Psoas muscle (tissue), 8 donors: Measurements from ENCODE around the gene LIMK2. TPM values are rescaled to one million over a fixed set of nuclear protein-coding genes. Genes with fewer than 3 reads are reported as not detected.

Experiments used
- ATAC-seq, 4 donors: fragments of 200-7000 bp; cut with Tn5 transposase; one replicate each; pipeline ENCODE4 v1.9.1; 2020; ENCODE audit warnings: moderate library complexity in 3 of 4, mild to moderate bottlenecking in 2 of 4
- DNase-seq, 2 donors: peaks; one replicate each; pipeline ENCODE4 v3.0.0-alpha.2; 2020
- H3K27ac ChIP-seq: fragments of 200-600 bp; one replicate; pipeline ENCODE4 v1.8.0; 2022
- H3K27me3 ChIP-seq, 3 donors: fragments of 200-600 bp in 1 of 3; one replicate each; pipeline versions ENCODE4 v1.6.1 to v1.8.0; 2013 to 2022; ENCODE audit warnings: low read length in 2 of 3, mild to moderate bottlenecking in 2 of 3, moderate library complexity in 1 of 3; ENCODE audit not compliant: insufficient read depth in 3 of 3
- H3K36me3 ChIP-seq, 2 donors: fragments of 200-600 bp in 1 of 2; one replicate each; pipeline versions ENCODE4 v1.6.1 to v1.8.0; 2013 to 2022; ENCODE audit warnings: low read depth in 1 of 2, mild to moderate bottlenecking in 1 of 2, moderate library complexity in 1 of 2; ENCODE audit not compliant: insufficient read depth in 1 of 2
- H3K4me1 ChIP-seq: fragments of 200-600 bp; one replicate; pipeline ENCODE4 v1.8.0; 2022
- H3K4me3 ChIP-seq: fragments of 200-600 bp; one replicate; pipeline ENCODE4 v1.8.0; 2022; ENCODE audit warnings: mild to moderate bottlenecking
- H3K9me3 ChIP-seq: fragments of 200-600 bp; one replicate; pipeline ENCODE4 v1.8.0; 2022
- CTCF ChIP-seq: fragments of 200-600 bp; IDR thresholded peaks from one replicate; pipeline ENCODE4 v1.8.0; 2022; ENCODE audit warnings: antibody characterized with exemption
- WGBS, 3 donors: extraction: QIAGEN DNeasy Blood & Tissue Kit; methylation state at CpG; one replicate each; pipeline versions ENCODE4 v1.1.6 to v1.1.7; 2013; 5-methylcytosine and 5-hydroxymethylcytosine counted together
- intact Hi-C, 2 donors: fragments of 100-400 bp; cut with DNase I; formaldehyde crosslinking; loops; one replicate each; pipeline versions ENCODE4 v1.11.0 to v1.14.2; 2022
- polyA plus RNA-seq, 3 donors: library from polyadenylated mRNA; stranded (reverse); fragments of 200-250 nt; gene quantifications; one replicate each; pipeline ENCODE4 v1.2.3, GENCODE V29; 2013
- total RNA-seq, 4 donors: library from RNA; stranded (reverse); fragmentation: NEBNext Ultra II Directional in 2 of 4; extraction: Animal tissue kit (Norgen Biotek cat#: 25700) in 2 of 4; gene quantifications; one replicate each; pipeline versions ENCODE4 v1.2.1 to v1.2.4, GENCODE V29; 2021 to 2023
- donor health status: healthy with polysubstance abuse.
- donor health status: DM: no; HTN: no; CAD: no; lungs with moderate emphysema.
- donor health status: Bipolar disorder and iron deficiency.
- donor health status: healthy.
- donor health status: DM: yes; HTN: yes; CAD: no.
- donor health status: DM: no; HTN: no; CAD: no.
- donor health status: DM: no; HTN: no; CAD: no.
- donor health status: DM: yes; HTN: yes; CAD: no.

Gene LIMK2
- total and polyA plus RNA-seq, 7 donors, result 4.0 to 73.5 (median 12.5) TPM

GRCh38 chr22:31227186-31227585 lies 15.1 kb downstream of the LIMK2 start:
- H3K4me3 ChIP-seq, result no peak overlapping the region
- intact Hi-C loops, result no loop called here
- no peak overlapping the region for H3K27ac ChIP-seq
- ATAC-seq (no peak), DNase-seq (no peak)
- peaks cover 47% of the 10 kb centered on the region for H3K4me1 ChIP-seq
- 42 to 66% (median 43%) methylated on average over 1 of the region's 1 CpG for WGBS, 3 donors
- no peaks in the 10 kb centered on the region for H3K9me3 ChIP-seq
- H3K36me3 ChIP-seq, result peaks cover 0 to 20% of the 10 kb centered on the region in 2 donors
- TF ChIP-seq CTCF, result no peak
- H3K27me3 ChIP-seq, result no peaks in the 10 kb centered on the region

- peak in 1 of 2 donors; percentile 29 for DNase-seq
- Histone ChIP-seq H3K27me3 (no peaks in the 10 kb centered on the region), H3K36me3 (peaks cover 0 to 20% of the 10 kb centered on the region in 2 donors), H3K4me1 (peaks cover 46% of the 10 kb centered on the region), H3K27ac (peak overlapping the region; percentile 87), H3K4me3 (peak overlapping the region; percentile 0), H3K9me3 (no peaks in the 10 kb centered on the region)
- intact Hi-C loops, result loop anchor here (2.0 to 10.0 kb wide), 6 partner anchors 17 to 285 kb away; partner anchors contain the start of genes SELENOM (in 2 of the 2), LIMK2 (in 1 of the 2) and SMTN (in 1 of the 2)
- ATAC-seq, result peak in 3 of 4 donors; percentile 16 to 25 (median 18)
- 71 to 76% (median 73%) methylated on average over 3 of the region's 3 CpGs for WGBS, 3 donors
- TF ChIP-seq CTCF, result no peak
Observed at GRCh38 chr22:31229402-31230079, 17.4 kb downstream of the LIMK2 start.

- WGBS, 3 donors, result 54 to 63% (median 55%) methylated on average over 6 of the region's 6 CpGs
- DNase-seq, result no peak
Observed at GRCh38 chr22:31230155-31230870, 18.2 kb downstream of the LIMK2 start.

More at GRCh38 chr22:31230155-31230870, 18.2 kb downstream of the LIMK2 start:
- TF ChIP-seq CTCF, result no peak
- H3K27ac ChIP-seq, result peak overlapping the region; percentile 87
- no peaks in the 10 kb centered on the region for H3K9me3 ChIP-seq
- H3K36me3 ChIP-seq, result peaks cover 0 to 20% of the 10 kb centered on the region in 2 donors
- peaks cover 46% of the 10 kb centered on the region for H3K4me1 ChIP-seq
- peak; percentile 83 to 93 (median 87) for ATAC-seq
- H3K4me3 ChIP-seq, result peak overlapping the region; percentile 2
- no peaks in the 10 kb centered on the region for H3K27me3 ChIP-seq
- intact Hi-C loops, result loop anchor here (2.0 to 10.0 kb wide), 6 partner anchors 18 to 286 kb away; partner anchors contain the start of genes SELENOM (in 2 of the 2), LIMK2 (in 1 of the 2) and SMTN (in 1 of the 2)
